Muscle of arm (tissue), 12 donors: ENCODE measurements around the gene CDK18. TPM values are rescaled to one million over a fixed set of nuclear protein-coding genes. Genes with fewer than 3 reads are reported as not detected.

Experiments used
- DNase-seq: peaks from one replicate; pipeline ENCODE4 v3.0.0-alpha.2; 2013
- polyA plus RNA-seq, 12 donors: library from polyadenylated mRNA; unstranded; fragments of 120-200 nt; gene quantifications; one replicate each; pipeline ENCODE4 v1.2.1, GENCODE V29; 2013; ENCODE audit not compliant: insufficient read length in 12 of 12

Gene CDK18
- polyA plus RNA-seq, 12 donors, result 5.2 to 14.5 (median 8.0) TPM; not detected in 1

DNA sequence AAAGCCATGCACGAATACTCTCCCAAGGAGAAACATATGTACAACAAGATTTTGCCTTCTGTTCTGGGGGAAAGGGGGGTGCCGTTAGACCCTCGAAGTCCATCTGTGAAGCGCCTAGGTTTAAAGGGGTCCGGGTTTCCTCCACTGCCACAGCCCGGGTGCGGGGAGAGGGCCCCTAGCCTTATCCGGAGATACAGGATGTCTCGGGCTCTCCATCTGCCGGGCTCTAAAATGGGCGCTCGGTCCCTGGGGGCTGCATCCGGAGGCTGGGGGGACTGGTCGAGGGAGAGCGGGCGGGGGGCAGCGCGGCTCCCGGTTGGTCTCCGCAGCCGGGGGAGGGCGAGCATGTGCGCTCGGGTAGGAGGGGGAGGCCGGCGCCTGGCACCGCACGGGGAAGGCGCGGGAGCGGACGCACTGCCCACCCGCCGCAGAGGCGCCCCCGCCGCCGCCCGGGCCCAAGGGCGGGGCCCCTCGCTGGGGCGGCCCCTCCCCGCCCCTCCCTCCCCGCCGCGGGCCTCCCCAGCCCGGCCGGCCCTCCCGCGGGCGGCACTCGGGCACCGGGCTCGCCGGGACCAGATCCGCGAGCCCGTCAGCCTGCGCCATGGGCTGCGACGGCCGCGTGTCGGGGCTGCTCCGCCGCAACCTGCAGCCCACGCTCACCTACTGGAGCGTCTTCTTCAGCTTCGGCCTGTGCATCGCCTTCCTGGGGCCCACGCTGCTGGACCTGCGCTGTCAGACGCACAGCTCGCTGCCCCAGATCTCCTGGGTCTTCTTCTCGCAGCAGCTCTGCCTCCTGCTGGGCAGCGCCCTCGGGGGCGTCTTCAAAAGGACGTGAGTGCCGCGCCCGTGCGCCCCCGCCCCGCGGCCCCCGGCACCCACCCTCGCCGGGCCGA is 64.2 kb downstream of the CDK18 start:
- no peak for DNase-seq

- no peak for DNase-seq
These were observed 65.1 kb downstream of the CDK18 start for GRCh38 chr1:205569411-205570172.

DNA sequence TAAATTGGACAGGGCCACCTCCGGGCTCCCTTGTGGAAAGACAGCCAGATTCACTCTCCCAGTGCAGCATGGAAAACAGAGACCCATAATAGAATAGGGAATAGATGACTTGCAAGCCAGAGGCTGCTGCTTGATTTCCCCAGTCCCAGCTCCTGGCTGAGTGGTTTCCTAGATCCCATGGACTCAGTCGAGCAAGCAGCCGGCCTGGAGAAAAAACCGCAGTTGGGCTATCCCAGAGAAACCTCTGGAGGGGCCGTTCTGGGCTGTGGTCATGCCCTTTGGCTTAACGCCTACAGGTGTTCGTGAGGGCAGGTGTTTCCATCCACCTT is 65.7 kb downstream of the CDK18 start:
- no peak for DNase-seq

DNA sequence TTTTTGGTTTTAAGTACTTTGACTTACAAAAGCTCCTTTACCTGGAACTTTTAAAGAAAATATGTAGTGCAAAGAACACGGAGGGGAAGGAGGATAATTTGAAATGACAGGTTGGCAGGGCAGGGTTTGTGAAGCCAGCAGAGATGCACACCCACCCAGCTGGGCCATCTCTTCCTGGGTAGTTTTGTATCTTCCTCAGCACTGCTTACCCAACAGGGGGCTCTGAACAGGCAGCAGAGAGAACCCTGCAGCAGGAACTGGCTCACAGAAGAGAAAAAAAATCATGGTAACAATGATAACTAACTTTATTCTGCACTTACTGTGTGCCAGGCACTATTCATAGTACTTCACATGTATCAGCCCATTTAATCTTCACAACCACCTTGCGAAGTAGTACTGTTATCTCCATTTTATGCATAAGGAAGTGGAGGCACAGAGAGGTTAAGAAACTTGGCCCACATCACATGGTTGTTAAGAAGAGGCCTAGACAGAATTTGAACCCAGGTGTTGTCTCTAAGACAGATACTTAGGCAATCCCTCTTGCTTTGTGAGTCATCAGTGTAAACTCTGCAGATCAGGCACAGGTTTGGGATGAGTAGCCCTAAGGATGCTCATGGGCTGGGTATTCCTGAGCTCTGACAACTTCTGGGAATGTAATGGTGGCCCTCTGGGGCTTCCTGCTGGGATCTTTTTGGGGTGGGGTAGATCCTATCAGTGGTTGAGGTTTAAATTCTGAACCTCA is 66.5 kb downstream of the CDK18 start:
- DNase-seq, result no peak

DNA sequence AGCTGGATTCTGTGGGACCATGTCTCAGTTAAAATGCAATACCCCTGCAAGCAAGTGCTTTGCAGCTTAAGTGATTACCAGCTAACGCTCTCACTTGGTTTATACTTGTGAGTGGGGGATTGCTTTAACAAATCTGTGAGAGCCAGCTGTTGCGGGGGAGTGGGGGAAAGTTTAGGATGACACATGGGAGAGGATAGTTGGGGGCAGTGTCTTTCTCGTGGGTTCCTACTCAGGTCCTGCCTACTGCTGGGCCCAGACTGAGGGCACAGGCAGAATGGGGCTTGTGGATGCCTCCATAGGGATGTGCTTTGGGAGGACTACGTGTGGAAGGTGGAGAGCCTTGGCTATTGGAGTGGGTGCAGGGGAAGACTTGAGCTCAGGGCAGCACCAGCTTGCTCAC is 67.3 kb downstream of the CDK18 start:
- DNase-seq, result no peak

- no peak for DNase-seq
These were observed 68.0 kb downstream of the CDK18 start for GRCh38 chr1:205572421-205572820.

DNA sequence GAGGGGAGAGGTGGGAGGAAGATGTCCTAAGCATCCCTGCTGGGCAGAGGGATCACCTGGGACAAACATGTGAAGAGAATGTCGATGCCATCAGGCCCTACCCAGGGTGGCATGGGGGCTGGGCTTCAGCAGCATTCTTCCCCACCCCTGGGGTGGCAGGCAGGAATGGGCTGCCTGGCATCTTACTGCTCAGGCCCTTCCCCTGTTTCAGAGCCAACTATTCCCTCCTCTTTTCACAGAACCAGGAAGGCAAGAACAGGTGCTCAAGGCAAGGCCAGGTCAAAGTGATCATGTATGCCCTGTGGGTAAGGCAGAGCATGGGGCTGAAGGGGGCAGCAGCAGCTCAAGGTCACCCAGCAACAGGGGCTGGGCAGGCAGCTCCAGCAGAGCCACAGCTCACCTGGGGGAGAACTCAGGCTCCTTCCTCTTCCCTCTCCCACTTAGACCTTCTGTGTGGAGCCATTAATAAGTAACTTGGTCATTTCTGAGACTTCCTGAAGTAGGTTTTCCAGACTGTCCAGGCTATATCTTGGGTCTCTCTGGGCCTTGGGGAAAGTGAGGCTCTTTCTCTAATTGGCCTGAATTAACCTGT is 70.9 kb downstream of the CDK18 start:
- DNase-seq, result no peak

DNA sequence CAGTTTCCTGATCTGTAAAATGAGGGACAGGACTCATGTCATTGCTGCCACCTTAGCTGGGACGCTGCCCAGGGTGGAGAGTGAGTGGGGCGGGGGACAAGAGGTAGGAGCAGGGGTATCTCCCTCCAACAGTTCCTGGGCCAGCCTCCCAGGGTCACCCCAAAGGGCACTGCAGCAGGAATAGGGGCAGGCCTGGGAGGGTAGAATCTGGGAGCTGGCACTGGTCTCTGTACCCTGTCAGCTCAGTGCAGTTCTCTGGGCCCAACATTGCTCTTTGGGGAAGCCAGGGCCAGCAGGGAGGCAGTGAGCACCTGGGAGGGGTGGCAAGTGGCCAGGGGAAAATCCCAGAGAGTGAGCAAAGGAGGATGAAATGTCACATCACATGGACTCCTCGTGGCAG is 71.5 kb downstream of the CDK18 start:
- DNase-seq, result no peak

- no peak for DNase-seq
These were observed 72.6 kb downstream of the CDK18 start for GRCh38 chr1:205576805-205577761.

GRCh38 chr1:205577874-205578658 is 73.6 kb downstream of the CDK18 start:
- no peak for DNase-seq

DNA sequence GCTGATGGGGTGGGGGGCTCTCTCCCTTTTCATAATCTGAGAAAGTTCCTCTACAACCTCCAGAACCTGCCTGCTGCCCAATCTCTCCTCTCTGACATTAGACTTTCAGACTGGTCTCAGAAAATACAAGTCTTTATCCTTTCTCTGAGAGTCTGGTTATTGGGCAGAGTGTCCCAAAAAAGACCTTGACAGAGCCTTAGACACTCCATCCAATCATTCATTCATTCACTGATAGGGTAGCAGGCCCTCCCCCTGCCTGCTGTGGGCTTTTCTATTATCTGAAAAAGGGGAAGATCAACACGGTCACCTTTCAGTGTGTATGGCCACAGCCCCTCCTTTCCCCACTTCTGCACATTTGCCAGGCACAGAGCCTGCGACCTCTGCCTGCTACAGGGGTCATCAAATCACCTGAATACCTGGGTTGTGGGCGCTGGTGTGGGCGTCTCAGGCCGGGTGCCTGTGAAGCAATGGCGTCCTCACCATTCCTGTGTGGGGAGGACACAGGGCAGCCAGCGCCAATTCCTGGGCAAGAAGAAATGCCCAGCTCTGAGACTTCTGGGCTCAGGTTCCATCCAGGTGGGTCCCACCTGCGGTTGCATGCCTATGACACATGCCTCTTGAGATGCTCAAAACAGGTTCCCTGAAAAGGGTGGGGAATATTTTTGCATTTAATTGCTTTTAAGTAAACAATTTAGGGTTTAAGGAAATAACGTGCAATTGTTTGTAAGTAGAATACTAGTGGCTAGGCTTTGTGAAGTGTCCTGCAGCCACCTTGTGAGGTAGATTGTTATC is 74.5 kb downstream of the CDK18 start:
- no peak for DNase-seq

- no peak for DNase-seq
These were observed 75.2 kb downstream of the CDK18 start for GRCh38 chr1:205579711-205580110.

GRCh38 chr1:205580140-205580922 is 75.9 kb downstream of the CDK18 start:
- DNase-seq, result no peak

DNA sequence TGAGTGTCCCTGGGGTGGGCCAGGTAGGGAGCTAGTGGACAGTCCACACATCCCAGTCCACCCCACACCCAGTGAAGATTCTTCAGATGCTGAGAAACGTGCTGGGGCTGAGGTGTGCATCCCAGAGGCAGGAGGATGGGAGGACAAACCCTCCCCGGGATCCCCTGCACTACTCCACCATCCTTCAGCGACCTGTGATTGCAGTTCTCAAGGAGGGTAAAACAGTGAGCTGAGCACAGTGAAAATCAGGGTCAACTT is 76.4 kb downstream of the CDK18 start:
- no peak for DNase-seq

- no peak for DNase-seq
These were observed 77.0 kb downstream of the CDK18 start for GRCh38 chr1:205581321-205581980.

DNA sequence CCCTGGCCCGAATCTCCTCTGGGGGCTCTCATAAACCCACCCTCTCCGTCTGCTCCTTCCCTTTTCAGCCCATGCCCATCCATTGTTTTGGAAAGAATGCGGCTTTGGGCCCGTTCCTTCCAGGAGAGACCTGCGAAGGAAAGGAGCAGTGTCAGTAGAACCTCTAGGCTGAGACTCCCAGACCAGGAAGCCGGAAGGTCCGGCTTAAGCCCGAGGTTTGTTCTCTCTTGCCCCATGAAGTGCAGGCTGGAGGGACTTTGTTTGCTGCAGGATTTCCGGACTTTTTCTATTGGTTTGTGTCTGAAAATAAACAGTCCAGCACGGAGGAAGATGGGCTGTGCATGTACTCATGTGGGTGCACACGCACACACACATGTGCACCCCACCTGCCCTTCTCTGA is 77.6 kb downstream of the CDK18 start:
- DNase-seq, result no peak
